DMS53 treated with DMSO at 0.1 percent for 48 hours (cell line): ENCODE data around the gene IQCE.
"Not testable (repeated sequence)": the region's sequence is repeated elsewhere in the genome, so short reads cannot be mapped to it uniquely, and the experiment has no call there.

Experiments used
- DNase-seq: peaks from one replicate; lab custom pipeline; 2025; ENCODE audit not compliant: unreplicated experiment; lab: John Stamatoyannopoulos, UW

Gene IQCE

DNA sequence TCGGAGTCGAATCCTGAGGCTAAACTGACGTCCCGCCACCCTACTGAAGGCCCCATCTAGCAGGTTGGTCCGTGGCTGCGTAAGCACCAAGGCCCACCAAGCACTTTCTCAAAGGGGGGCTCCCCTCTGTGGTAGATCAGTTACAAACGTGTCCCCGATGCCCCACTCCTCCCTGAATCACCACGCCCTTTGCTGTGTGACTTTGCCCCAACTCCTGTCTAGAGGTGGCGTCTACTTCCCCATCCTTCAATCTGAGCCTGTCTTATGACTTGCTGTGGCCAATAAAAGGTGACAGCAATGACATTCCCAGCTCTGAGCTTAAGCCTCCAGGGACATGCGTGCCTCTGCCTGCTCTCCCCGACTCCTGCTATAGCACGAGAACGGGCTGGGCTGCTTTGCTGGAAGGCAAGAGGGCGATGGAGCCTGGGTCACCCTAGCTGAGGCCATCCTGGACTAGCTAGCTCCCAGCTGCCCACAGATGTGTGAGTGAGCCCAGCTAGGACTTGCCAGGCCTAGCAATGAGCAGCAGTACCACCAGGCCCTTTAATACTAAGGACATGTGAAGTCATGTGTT lies 26.5 kb upstream of the IQCE start:
- not testable (repeated sequence) for DNase-seq

DNA sequence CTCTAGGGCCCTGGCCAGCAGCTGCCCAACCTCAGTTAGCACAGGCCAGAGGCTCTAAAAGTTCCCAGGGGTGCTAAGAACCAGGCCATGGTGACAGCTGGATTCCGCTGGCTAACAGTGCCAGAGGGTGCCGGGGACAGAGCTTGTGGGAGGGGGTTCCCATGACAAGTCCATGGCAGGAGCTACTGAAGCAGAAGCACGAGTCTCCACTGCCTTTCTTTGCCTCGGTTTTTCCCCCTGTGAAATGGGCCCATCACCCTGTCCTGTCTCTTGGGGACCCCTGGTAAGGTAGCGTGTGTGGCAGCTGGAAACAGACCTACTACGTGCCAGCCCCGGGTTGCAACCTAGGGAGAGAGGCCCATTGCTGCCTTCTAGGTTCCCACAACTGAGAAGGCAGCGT lies 26.0 kb upstream of the IQCE start:
- not testable (repeated sequence) for DNase-seq

DNA sequence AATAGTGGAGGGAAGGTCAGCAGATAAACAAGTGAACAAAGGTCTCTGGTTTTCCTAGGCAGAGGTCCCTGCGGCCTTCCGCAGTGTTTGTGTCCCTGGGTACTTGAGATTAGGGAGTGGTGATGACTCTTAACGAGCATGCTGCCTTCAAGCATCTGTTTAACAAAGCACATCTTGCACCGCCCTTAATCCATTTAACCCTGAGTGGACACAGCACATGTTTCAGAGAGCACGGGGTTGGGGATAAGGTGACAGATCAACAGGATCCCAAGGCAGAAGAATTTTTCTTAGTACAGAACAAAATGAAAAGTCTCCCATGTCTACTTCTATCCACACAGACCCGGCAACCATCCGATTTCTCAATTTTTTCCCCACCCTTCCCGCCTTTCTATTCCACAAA lies 25.2 kb upstream of the IQCE start:
- DNase-seq: not testable (repeated sequence)

DNA sequence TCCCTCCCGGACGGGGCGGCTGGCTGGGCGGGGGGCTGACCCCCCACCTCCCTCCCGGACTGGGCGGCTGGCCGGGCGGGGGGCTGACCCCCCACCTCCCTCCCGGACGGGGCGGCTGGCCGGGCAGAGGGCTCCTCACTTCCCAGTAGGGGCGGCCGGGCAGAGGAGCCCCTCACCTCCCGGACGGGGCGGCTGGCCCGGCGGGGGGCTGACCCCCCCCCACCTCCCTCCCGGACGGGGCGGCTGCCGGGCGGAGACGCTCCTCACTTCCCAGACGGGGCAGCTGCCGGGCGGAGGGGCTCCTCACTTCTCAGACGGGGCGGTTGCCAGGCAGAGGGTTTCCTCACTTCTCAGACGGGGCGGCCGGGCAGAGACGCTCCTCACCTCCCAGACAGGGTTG lies 24.6 kb upstream of the IQCE start:
- not testable (repeated sequence) for DNase-seq

DNA sequence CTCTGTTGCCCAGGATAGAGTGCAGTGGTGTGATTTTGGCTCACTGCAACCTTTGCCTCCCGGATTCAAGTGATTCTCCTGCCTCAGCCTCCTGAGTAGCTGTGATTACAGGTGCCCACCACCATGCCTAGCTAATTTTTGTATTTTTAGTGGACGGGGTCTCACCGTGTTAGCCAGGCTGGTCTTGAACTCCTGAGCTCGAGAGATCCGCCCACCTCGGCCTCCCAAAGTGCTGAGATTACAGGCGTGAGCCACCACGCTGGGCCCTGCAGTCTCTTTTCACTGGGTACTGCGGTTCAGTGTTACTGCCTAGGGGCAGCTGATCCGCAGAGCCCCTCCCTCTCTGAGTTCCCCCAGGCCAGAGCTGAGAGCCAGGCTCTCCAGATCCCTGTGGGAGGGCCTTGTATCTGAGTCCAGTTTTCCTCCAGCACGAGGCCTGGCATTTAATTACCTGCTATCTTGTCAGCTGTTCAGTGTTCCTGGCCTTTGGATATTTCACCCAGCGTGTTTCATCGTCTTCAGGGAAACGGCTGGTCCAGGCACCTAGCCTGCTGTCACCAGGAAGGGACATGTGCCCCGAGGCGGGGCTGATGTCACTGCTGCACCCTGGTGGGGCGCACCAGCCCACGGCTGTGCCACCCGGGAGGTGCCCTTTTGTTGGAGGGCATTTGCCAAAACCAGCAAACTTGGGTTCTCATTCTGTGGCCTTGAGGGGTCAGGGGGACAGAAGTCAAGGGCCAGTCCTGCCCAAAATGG lies 22.7 kb upstream of the IQCE start:
- DNase-seq: not testable (repeated sequence)

DNA sequence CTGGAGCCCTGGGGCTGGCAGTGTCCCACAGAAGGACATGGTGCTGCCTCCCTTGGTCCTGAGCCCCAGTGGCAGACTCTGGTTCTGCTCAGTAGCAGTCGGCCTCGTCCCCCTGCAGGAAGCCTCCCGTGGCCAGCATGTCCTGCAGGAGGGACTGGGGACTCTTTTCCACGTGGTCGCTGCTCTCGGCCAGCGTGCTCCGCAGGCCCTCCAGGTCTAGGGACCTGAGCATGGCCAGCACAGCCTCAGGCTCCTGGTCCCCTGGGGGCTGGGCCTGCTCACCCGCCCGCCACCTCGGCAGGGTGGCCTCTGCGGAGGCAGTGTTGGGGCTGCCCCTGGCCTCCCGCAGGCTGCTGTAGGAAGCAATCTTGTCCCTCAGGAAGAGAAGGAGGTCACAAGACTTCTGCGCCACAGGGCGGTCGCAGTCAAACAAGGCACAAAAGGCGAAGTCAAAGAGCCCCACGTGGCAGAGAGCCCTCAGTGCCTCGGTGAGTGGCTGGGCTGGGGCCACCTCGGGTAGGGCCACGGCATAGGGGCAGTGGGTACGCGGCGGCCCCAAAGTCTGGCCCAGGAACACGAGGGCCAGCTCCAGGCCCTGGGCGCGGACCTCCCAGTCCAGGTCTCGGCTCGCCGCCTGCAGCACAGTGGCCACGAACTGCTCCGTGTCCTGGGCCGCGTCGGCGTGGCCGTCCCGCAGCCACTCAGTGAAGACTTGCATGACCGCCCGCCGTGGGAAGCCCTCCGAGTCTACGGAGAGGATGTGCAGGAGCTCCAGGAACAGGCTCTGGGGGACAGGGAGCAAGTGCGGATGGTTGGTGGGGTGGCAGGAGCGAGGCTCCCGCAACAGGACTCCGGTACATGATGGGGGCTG lies 20.6 kb upstream of the IQCE start:
- no peak for DNase-seq

DNA sequence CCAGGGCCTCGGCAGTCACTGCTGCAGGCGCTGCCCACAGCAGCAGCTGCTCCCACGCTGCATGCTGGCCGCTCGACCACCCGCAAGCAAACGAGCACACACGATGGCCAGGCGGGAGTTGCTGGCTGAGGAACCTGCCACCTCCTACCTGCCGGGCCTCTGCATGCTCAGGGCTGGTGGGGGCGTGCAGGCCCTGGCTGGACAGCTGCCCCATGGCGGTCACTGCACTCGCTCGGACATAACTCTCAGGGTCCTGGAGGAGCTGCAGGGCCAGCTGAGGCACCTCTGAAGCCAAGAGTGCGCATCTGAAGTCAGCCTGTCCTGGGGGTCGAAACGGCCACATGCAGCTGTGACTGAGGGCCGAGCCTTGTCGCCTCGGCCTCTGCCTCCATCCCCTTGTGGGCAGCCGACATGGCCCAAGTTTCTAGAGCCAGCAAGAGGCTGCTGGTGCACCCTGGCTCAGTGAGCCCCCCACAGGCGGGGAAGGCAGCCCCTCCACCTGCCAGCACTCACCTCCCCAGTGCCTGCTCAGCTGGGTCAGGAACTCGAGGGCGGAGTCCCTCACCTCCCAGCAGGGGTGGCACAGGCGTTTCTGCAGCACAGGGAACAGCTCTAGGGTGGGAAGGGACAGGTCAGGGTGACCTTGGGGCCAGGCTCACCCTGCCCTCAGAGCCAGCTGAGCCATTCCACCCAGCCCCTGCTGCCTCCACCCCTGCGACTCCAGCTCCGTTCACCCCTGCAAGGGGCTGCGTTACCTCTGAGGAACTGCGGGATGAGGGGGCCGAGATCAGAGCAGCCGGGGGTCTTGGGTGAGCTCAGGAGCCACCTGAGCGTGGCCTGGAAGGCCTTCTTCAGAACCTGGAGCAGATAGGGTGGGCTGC lies 19.5 kb upstream of the IQCE start:
- no peak for DNase-seq

DNA sequence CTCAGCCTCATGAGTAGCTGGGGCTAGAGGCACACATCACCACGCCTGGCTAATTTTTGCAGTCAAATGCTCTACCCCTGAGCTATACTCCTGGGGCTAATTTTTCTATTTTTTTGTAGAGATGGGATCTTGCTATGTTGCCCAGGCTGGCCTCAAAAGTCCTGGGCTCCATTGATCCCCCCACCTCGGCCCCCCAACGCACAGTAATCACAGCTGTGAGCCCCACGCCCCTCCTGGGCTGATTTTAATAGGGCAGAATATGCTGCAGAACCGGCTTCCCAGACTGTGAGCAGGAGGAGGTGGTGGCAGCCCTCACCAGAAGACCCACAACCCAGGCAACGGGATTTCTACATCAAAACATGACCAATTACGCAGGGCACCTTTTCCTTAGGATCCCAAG lies 18.6 kb upstream of the IQCE start:
- no peak for DNase-seq

DNA sequence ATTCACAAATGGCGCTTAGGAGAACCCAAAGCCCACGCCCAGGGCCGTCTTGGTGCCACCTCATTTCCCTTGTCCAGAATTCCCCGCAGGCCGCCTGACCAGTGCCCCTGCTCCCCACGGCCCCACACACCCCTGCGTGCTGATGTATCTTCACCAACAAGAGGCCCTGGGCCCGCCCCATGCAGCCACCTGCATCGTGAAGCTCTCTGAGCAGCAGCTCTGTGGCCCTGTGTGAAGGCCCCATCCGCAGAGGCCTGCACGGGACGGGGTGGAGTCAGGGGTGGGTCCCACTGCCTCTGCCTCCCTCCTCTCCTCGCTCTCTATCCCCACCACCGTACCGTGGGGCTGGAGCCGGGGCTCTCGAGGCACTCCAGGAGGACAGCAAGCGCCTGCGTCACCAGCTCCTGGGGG lies 18.1 kb upstream of the IQCE start:
- DNase-seq: no peak

DNA sequence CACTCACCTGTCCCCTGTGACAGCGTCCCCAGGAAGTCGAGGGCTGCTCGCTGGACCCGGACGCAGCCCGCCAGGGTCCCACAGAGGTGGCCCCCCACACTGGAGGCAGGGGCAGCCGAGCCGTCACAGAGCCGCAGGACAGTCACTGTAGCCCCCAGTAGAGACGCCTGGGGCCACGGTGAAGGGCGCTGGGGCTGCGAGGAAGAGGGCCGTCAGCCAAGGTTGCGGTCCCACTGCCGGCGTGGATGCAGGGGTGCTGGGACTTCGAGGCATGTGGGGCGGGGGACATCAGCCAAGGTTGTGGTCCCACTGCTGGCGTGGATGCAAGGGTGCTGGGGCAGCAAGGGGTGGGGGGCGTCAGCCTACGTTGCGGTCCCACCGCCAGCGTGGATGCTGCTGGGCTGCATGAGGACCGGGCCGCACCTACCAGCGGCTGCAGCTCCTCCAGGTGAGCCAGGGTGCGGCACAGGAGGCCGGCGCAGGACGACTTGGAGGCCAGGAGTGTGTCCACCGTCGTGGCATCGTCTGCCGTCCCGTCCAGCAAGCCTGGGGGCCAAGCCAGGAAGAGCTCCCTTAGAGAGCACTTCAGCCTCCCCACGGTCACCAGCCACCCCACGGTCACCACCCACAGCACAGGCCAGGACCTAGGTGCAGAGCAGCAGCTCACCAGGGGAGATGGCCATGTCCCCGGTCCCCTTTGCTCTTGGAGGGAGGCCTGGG lies 17.3 kb upstream of the IQCE start:
- DNase-seq: no peak

DNA sequence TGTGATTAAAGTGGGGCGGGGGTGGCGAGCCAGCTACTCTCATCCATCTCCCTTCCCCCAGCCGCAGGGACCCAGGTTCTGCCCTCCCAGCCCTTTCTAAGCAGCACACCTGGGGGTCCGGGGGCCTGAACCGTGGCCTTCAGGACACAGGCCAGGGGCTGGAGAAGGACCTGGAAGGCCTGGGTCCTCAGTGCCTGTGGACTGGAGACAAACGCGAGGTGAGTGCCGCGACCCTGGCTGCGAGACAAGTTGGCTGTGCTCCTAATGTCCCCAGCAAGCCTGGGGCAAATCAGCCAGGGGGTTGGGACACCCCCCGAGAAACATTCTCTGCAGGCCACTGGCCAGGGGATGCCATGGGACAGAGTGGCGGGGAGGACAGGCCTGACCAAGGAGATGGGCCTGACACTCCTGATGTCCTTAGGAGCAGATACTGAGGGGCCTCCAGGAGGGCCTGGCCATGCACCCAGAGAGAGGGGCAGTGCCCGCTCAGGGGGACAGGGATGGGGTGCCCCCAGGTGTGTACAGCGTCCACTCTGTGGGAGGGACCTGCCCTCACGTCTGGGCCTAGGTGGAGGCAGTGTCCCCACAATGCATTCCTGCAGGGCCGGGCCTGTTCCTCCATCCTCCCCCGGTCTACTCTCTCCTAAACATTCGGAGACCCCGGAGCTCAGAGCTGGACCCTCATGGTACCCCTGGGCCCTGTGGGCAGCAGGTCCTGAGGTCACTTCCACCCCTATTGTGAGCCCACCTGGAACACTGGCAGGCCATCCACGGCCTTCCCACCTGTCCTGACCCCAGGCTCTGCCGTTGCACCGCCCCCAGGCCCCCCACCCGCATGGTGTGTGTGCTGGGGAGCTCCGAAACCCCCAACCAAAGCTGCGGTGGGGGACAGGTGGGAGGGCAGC lies 16.5 kb upstream of the IQCE start:
- DNase-seq: no peak

DNA sequence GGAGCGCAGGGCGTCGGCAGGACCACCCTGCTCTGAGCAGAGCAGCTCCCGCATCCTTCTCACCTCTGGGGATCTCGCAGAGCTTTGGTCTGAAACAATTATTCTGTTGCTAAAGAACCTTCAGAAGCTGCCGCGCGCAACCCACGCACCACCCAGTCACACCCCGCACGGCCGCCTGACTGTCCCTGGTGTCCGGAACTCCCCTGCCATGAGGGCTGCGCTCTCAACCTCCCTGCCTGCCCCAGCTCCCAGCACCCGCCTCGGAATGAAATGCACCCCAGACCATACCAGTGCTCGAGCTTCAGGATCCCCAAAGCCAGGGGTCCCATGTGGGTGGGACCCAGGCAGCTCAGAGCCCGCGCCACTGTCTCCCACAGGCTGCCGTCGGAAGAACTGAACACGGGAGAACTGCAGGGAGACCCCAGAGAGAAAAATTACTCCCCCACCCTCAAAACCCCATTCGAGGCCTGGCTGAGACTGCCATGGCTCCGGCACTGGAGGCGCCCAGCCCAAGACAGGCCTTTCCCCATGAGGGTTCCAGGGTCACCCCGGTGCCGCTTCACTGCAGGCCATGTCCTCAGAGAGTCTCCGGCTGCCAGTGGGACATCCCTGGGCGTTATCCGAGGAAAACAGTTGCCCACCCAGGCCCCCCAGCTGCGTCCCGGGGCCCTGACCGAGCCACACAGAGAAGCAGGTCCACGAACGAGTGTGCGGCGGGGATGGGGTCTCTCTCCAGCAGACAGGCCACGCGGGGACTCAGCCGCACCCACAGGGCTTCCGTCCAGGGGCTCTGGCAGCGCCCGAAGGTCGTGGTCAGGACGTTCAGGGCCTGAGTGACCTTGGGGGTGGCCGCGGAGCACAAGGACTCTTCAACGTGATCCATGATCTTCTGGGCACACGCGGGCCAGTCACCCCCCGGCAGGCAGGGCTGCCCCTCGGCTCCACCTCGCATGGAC lies 15.6 kb upstream of the IQCE start:
- no peak for DNase-seq

DNA sequence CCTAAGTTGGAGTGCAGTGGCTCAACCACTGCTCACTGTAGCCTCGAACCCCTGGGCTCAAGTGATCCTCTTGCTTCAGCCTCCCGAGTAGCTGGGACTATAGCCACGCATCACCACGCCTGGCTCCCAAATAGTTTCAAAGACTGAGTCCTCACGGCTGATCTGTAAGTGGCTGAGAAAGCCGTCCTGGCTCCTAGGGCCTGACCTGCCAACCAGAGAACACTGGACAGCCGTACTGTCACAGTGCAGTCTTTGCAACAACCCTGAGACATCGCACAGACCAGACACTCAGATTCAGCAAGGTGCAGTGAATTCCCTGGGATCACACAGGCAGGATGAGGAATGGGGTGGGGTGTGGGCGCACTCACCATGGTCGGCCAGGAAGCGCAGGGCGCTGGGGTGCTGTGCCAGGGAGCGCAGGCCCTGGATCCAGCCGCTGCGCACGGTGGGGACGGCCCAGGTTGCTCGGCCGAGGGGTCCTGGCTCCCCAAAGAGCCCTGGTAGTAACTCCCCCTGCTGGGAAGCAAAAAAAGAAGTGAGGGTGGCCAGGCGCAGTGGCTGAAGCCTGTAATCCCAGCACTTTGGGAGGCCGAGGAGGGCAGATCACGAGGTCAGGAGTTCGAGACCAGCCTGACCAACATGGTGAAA lies 14.1 kb upstream of the IQCE start:
- no peak for DNase-seq

DNA sequence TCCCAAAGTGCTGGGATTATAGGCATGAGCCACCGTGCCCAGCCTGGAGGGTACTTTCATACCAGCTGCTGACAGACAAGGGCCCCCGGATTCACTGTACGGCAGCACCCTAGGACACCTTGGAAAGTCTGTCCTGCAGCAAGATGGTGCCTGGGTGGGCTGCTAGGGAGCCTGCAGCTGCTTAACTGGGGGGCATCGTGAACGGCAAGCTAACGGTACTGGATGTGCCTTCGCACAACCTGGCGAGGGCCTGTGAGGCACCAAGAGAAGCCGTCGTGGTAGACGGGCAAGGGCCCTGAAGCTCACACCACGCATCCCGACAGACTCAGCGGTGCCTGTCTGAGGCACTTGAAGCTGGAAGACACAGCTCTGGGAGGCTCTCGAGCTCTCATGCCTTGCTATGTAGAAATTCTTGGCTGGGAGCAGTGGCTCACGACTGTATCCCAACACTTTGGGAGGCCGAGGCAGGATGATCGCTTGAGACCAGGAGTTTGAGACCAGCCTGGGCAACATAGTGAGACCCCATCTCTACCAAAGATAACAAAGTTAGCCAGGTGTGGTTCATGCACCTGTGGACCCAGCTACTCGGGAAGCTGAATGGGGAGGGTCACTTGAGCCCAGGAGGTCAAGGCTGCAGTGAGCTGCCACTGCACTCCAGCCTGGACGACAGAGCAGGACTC lies 12.9 kb upstream of the IQCE start:
- no peak for DNase-seq

DNA sequence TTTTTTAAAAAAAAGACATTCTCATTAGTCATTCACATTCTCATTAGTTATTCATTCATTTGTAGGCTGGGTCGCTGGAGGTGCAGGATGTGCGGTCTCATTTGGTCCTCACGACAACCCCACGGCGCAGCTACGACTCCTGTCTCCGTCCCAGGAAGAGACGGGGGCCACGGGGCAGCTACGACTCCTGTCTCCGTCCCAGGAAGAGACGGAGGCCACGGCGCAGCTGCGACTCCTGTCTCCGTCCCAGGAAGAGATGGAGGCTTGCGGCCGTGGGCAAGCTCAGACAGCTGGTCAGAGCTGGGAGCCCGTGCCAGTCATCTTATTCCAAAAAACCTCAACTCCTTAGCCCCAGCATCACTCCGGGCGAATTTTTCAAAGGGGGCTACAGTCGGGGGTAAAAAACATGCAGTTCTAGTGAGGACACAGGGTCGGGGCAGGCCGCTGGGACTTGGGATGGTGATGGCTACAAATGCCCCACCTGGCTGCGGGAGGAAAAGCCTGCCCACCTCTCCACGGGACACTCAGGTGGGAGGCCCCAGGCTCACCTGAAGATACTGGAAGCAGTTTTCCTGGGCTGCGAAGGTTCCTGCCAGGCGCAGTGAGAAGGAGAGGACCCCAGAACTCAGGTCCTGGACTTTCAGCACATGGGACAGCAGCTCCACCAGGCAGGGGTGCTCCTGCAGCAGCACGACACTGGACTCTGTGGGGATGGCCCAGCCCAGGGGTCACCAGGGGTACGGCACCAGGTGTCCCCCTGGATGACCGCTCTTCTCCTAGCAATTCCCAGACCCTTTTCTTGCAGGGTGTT lies 11.8 kb upstream of the IQCE start:
- no peak for DNase-seq

DNA sequence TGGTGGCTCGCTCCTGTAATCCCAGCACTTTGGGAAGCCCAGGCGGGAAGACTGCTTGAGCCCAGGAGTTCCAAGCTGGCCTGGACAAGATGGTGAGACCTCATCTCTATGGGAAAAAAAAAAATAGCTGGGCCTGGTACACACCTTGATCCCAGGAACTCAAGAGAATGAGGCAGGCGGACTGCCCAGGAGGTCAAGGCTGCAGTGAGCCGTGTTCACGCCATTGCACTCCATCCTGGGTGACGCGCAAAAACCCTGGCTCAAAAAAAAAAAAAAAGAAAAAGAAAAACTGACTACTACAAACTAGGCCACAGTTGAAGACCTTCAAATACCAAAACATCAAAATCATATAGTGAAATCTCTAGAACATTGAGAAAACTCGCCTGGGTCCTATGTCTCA lies 7.4 kb upstream of the IQCE start:
- no peak for DNase-seq
